HepG2 (cell line): ENCODE measurements around the gene STON1. TPM values are rescaled to one million over a fixed set of nuclear protein-coding genes. Genes with fewer than 3 reads are reported as not detected.
A peak's percentile ranks its signal among the peaks of the same experiment; 100 is the strongest.

ENCODE experiments used
- CEBPB ChIP-seq: IDR thresholded peaks from 2 replicates; pipeline ENCODE4 v1.6.1; 2011; ENCODE audit warnings: low read depth, low read length, improper control_type of control experiment, borderline replicate concordance
- CEBPG ChIP-seq: IDR thresholded peaks from 2 replicates; pipeline ENCODE4 v1.6.1; 2016
- EP300 ChIP-seq, 3 experiments: sonication (generic) in 1 of 3; formaldehyde crosslinking in 1 of 3; IDR thresholded peaks; 2 replicates each; pipeline versions ENCODE4 v1.5.1 to v1.6.1; 2011 to 2020; ENCODE audit warnings: low read depth in 2 of 3, low read length in 2 of 3, borderline replicate concordance in 1 of 3, improper control_type of control experiment in 1 of 3, mild to moderate bottlenecking in 1 of 3, missing genetic modification reagents in 1 of 3, moderate library complexity in 1 of 3
- ISL2 ChIP-seq: sonication (generic); formaldehyde crosslinking; IDR thresholded peaks from 2 replicates; pipeline ENCODE4 v1.5.0; 2020; ENCODE audit warnings: missing genetic modification reagents
- KLF6 ChIP-seq: IDR thresholded peaks from 2 replicates; pipeline ENCODE4 v1.8.0; 2016; ENCODE audit warnings: missing biosample characterization, missing genetic modification reagents
- MAFF ChIP-seq: IDR thresholded peaks from 2 replicates; pipeline ENCODE4 v1.6.1; 2011; ENCODE audit warnings: low read depth, low read length, improper control_type of control experiment
- MAFK ChIP-seq, 2 experiments: IDR thresholded peaks in 1 of 2; conservative IDR thresholded peaks in 1 of 2; 2 replicates each; pipeline ENCODE4 v1.6.1; 2011; ENCODE audit warnings: improper control_type of control experiment in 2 of 2, low read length in 2 of 2
- NFIC ChIP-seq: IDR thresholded peaks from 2 replicates; pipeline ENCODE4 v1.6.1; 2012; ENCODE audit warnings: mild to moderate bottlenecking, low read length, inconsistent platforms
- PAXIP1 ChIP-seq: sonication (generic); formaldehyde crosslinking; conservative IDR thresholded peaks from 2 replicates; pipeline ENCODE4 v1.4.0; 2020; ENCODE audit warnings: mild to moderate bottlenecking, missing genetic modification reagents, moderate library complexity
- RARA ChIP-seq: IDR thresholded peaks from 2 replicates; pipeline ENCODE4 v1.6.1; 2016; ENCODE audit warnings: missing genetic modification reagents, missing compliant biosample characterization
- SAFB2 ChIP-seq: sonication (generic); formaldehyde crosslinking; IDR thresholded peaks from 2 replicates; pipeline ENCODE4 v1.5.1; 2020; ENCODE audit warnings: missing genetic modification reagents, low read depth, mild to moderate bottlenecking, borderline replicate concordance
- SALL1 ChIP-seq: sonication (generic); formaldehyde crosslinking; IDR thresholded peaks from 2 replicates; pipeline ENCODE4 v1.8.0; 2022; ENCODE audit warnings: mild to moderate bottlenecking, missing genetic modification reagents
- SMYD3 ChIP-seq: sonication (generic); formaldehyde crosslinking; IDR thresholded peaks from 2 replicates; pipeline ENCODE4 v1.8.1; 2023; ENCODE audit warnings: mild to moderate bottlenecking, missing genetic modification reagents
- SOX13 ChIP-seq, 3 experiments: fragments of 450-650 bp in 1 of 3; sonication (generic) in 1 of 3; formaldehyde crosslinking in 1 of 3; IDR thresholded peaks in 2 of 3; conservative IDR thresholded peaks in 1 of 3; 2 replicates each; pipeline versions ENCODE4 v1.5.0 to v1.6.1; 2016 to 2020; ENCODE audit warnings: antibody characterized with exemption in 1 of 3, mild to moderate bottlenecking in 1 of 3, missing compliant biosample characterization in 1 of 3, missing genetic modification reagents in 1 of 3, moderate library complexity in 1 of 3
- TCF7 ChIP-seq: sonication (generic); IDR thresholded peaks from 2 replicates; pipeline ENCODE4 v1.6.1; 2016; ENCODE audit warnings: antibody characterized with exemption, low read depth
- TFE3 ChIP-seq: IDR thresholded peaks from 2 replicates; pipeline ENCODE4 v1.6.1; 2016
- ZNF281 ChIP-seq: sonication (generic); formaldehyde crosslinking; IDR thresholded peaks from 2 replicates; pipeline ENCODE4 v1.4.0; 2020; ENCODE audit warnings: missing genetic modification reagents, borderline replicate concordance
- ZNF432 ChIP-seq: sonication (generic); formaldehyde crosslinking; IDR thresholded peaks from 2 replicates; pipeline ENCODE4 v1.5.0; 2020; ENCODE audit warnings: missing genetic modification reagents, mild to moderate bottlenecking, borderline replicate concordance
- ZNF549 ChIP-seq: sonication (generic); formaldehyde crosslinking; IDR thresholded peaks from 2 replicates; pipeline ENCODE4 v1.5.0; 2020; ENCODE audit warnings: missing genetic modification reagents
- ZNF614 ChIP-seq: IDR thresholded peaks from 2 replicates; pipeline ENCODE4 v1.6.1; 2018; ENCODE audit warnings: missing biosample characterization, missing genetic modification reagents, inconsistent platforms, borderline replicate concordance
- ZNF652 ChIP-seq: IDR thresholded peaks from 2 replicates; pipeline ENCODE4 v1.6.1; 2016; ENCODE audit warnings: low read depth, borderline replicate concordance
- polyA plus RNA-seq, 8 experiments: library from polyadenylated mRNA; depleted of rRNA in 3 of 8; stranded (reverse) in 7 of 8; unstranded in 1 of 8; fragments of >200 nt; fragmentation: Illumina TruSeq in 4 of 8; extraction: Trizol in 4 of 8; gene quantifications; 2 replicates each; pipeline versions ENCODE4 v1.2.1 to v1.2.3, GENCODE V29; 2011 to 2016; ENCODE audit warnings: low read depth in 4 of 8, missing spikeins in 1 of 8, mixed read lengths in 1 of 8; ENCODE audit not compliant: insufficient read depth in 1 of 8
- total RNA-seq, 5 experiments: library from RNA; depleted of rRNA; stranded (reverse); fragments of >200 nt; fragmentation: Illumina TruSeq; extraction: Trizol; gene quantifications; 2 replicates each; pipeline ENCODE4 v1.2.3, GENCODE V29; 2016; ENCODE audit warnings: low read depth in 1 of 5

The STON1 gene
- total and polyA plus RNA-seq, 2 of the 13 experiments (the other 11 are each of a cell fraction or from before 2014, with no cell fraction given): 0.09 to 0.28 TPM

GRCh38 chr2:48508461-48509124 lies 21.4 kb upstream of the STON1 start (continued):
- 0 out of 2 replicates have a peak, but pooled peaks have one; percentile 1 for TF ChIP-seq RARA (CRISPR knock-in tag)
- no peak for TF ChIP-seq SMYD3 (CRISPR knock-in tag)
- TF ChIP-seq ISL2: peak; percentile 49; the same call in 1 of the 2 replicates
- no peak for TF ChIP-seq ZNF652
- 0 out of 2 replicates have a peak, but pooled peaks have one; percentile 32 for TF ChIP-seq MAFF
- peak; percentile 73 for TF ChIP-seq CEBPB
- TF ChIP-seq SAFB2: no peak
- 0 out of 2 replicates have a peak, but pooled peaks have one; percentile 18 for TF ChIP-seq SALL1
- TF ChIP-seq TFE3 (CRISPR knock-in tag): peak; percentile 64; the same call in 1 of the 2 replicates
- 0 out of 2 replicates have a peak, but pooled peaks have one; percentile 28 for TF ChIP-seq NFIC
- TF ChIP-seq SOX13 (IDR thresholded peaks at IDR 0.05): no peak
- peak in 1 of 2 experiments; percentile 33; a peak in 2 of 4 replicates for TF ChIP-seq SOX13 (CRISPR knock-in tag; conservative IDR thresholded peaks at IDR 0.05 in 1 of 2, IDR thresholded peaks at IDR 0.05 in 1 of 2)
- 0 out of 2 replicates have a peak, but pooled peaks have one; percentile 33 for TF ChIP-seq TCF7
- TF ChIP-seq PAXIP1 (CRISPR knock-in tag): peak; percentile 20; the same call in 1 of the 2 replicates
- peak; percentile 61; the same call in 1 of the 2 replicates for TF ChIP-seq ZNF281 (CRISPR knock-in tag)
- no peak for TF ChIP-seq ZNF432 (CRISPR knock-in tag)
- peak in 1 of 2 experiments; percentile 62; a peak in 1 of 4 replicates for TF ChIP-seq EP300 (IDR thresholded peaks at IDR 0.05; ENCODE audit: low read depth in 2 of 2, low read length in 2 of 2)
- TF ChIP-seq EP300 (CRISPR knock-in tag; IDR thresholded peaks at IDR 0.05; ENCODE audit: borderline replicate concordance): 0 out of 2 replicates have a peak, but pooled peaks have one; percentile 29
- TF ChIP-seq MAFK (conservative IDR thresholded peaks at IDR 0.05 in 1 of 2, IDR thresholded peaks at IDR 0.05 in 1 of 2; ENCODE audit: low read length in 2 of 2): peak; percentile 35 to 57
- TF ChIP-seq CEBPG (CRISPR knock-in tag): peak; percentile 52; the same call in 1 of the 2 replicates
- TF ChIP-seq KLF6 (CRISPR knock-in tag): no peak
- TF ChIP-seq ZNF549 (CRISPR knock-in tag): no peak
- TF ChIP-seq ZNF614 (CRISPR knock-in tag): no peak
